HG03045 (cell line): ENCODE measurements around the gene CYB5R2.

ENCODE experiments used
- ATAC-seq: cut with Tn5 transposase; IDR thresholded peaks from one replicate; pipeline ENCODE4 v1.9.1; 2021; ENCODE audit warnings: mild to moderate bottlenecking, moderate library complexity; ENCODE audit not compliant: unreplicated experiment

Gene CYB5R2

DNA sequence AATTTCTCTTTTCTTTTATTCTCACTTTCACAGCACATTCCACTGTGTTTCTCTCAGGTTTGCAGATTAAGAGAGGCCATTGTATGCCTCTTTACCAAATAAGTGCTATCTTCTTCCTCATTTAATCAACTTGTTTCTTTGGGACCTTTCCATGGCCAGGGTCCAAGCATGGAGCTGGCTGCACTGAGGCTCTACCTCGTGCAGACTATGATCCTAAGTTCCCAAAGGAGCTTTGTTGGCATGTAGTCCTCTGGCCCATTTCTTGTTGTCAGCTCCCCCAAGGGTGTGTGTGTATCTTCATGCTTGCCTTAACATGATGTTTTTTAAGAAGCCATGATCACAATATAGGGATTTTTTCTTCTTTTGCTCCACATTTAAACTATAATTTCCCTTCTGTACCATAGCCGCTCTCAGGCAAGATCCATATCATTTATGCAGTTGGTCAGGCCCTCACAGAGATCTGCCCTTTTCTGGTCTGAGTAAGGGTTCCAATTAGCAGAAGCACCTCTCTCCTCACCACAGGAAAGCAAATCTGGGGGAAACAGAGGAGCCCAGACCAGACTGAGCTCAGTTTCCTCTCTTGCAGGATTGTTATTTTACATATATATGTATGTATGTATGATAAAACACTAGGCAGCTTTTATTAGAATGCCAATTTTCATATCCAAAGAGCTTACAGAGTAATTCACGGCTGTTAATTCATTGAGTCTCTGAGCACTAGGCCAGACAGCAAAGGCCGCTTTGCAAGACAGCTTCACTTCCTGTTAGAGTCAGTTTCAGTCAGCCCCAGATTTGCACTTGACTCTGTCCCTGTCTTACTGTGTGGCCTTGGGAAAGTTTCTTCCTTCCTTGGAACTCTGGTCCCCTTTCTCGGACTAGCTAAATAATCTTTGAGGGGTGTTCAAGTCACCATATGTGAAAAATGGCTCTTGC lies 34.3 kb downstream of the CYB5R2 start:
- ATAC-seq, result no peak

DNA sequence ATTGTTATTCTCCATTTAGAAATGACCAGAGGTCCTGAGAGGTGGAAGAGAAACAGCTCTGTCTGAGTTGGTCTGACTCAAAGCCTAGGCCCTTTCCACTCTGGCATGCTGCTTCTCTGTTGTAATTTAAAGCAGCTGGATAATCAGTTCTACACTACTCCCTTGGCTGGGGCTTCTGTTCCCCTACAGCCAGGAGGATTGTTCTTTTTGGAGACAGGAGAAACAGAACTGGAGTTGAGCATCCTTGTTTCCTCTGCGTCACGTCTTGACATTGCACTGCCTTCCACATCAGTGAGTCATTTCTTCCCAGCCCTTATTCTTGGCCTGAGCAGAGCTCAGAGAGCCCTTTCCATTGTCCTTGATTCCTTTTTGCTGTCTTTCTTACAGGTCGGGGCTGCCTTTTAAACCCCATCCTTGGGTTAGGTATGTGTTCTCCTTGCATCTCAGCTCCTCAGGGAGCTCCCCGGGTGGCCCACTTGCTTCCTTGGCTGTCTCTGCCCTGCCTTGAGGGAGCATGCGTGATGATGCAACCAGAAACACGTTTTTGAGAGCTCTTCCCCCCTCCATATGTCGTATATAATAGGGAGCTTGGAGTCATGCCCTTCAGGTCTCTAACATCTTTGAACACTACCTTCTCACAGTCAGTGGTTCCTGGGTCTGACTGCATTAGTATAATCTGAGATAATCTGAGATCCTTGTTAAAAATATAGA lies 35.7 kb downstream of the CYB5R2 start:
- ATAC-seq, result no peak

DNA sequence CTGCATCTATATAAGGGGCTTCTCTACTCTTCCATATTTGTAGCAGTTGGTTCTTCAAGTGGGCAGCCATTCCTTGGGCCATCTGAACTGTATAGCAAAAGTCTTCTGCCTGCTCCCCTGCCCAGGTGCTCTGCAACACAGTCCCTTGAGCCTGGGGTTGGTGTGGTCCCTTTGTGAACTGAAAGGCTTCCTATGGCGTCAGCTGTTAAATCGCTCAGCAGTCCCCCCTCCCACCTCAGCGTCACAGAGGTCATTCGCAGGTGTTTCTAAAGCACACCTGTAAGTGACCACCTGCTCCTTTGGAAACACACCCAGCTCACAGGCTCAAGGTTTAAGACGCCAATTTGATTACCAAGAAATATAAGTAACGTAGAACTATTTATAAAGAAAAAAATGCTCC lies 37.0 kb downstream of the CYB5R2 start:
- no peak for ATAC-seq

DNA sequence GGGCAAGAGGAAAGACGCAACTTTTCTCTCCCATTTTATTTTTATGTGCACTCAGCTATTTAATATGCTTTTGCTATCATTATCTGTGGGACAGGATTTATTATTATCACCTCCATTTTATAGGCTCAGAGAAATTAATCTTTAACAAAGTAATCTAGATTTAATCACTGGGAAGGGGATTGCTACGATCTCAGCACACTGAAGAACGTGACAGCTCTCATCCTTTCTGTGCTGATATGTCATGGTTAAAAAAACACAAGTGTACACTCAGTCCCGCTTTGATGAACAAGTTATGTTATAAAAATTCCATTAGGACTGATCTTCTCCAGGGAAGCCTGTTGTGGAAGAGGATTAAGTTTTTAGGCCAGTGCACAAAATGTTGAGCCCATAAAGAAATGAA lies 37.6 kb downstream of the CYB5R2 start:
- no peak for ATAC-seq

DNA sequence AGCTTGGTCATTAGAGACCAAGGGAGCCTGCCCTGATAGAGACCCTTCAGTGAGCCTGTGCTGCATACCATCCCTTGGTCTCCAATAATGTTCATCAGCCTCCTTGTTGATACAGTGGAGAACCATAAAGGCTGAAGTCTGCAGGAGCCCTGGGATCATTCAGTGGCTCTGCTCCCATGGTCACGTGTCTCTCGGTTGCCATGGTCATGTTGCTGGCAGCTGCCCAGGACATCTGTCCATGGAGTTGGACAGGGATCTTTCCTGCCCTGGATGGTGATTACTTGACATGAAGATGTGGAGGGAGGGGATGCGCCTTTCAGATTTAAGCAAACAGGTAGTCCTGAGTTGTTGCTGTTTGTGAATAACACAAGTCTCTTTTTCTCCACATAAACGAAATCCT lies 38.2 kb downstream of the CYB5R2 start:
- ATAC-seq, result no peak

DNA sequence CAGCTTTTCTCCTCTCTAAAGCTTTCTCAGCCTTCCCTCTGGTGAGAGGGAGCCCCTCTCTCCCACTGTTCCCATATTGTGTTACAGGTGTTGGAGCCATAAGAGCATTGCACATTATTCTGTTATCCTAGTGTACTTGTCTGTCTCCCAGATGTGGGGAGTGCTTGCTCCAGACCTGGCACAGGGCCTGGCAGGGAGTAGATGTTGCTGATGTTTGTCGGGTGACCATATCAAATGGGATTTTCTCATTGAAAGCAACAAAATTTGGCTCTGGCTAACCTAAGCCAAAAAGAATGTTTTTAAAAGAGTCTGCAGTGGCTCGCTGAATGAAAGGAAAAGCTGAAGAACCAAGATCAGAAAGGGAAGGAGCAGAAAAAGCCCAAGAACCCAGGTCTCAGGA lies 41.1 kb downstream of the CYB5R2 start:
- ATAC-seq, result no peak

DNA sequence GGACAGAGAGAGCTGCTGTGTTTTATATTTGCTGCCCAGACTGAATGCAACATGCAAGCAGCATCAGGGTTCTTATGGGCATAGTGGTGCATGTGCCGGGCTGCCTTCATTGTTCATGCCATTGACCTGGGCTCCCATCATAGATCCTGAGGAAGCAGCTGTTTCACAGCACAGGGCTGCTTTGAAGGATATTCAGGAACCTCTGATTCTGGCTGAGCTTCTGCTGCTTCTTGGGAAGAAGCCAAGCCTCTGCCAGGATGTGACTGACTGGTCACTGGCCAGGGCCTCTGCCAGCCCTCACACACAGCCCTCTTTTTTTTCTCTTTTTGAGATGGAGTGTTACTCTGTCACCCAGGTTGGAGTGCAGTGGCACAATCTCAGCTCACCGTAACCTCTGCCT lies 43.3 kb downstream of the CYB5R2 start:
- no peak for ATAC-seq

DNA sequence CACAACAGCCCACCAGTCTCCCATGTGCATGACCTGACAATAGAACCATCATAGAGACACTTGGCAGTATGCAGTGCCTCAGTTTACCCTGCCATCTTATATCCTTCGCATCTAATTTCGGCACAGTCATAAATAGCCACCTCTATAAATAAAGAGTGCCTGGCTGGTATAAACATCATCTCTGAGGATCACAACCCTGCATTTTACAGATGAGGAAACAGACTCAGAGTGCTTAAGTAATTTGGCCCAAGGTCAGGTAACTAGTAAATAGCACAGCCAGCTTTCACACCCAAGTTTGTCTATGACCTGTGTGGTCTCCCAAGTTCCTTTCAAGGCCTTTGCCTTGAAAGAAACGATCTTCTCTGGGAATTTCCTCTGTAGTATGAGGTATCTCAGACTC lies 44.6 kb downstream of the CYB5R2 start:
- no peak for ATAC-seq

DNA sequence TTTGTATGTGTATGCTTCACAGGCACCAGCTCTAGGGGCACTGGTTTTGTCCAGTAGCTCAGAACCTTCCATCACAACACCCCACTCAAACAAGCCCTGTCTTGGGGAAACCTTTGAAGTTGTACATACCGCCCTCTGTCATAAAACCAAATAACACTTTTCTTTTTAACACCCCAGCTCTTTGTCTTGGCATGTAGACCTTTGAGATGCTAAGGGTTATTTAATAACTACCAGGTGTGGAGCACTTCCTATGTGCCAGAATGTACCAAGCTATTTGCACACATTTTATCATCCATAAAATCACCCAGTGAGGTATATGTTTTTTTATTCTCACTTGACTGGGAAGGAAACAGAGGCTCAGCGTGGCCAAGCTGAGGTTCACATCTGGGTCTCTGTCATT lies 50.6 kb downstream of the CYB5R2 start:
- no peak for ATAC-seq

DNA sequence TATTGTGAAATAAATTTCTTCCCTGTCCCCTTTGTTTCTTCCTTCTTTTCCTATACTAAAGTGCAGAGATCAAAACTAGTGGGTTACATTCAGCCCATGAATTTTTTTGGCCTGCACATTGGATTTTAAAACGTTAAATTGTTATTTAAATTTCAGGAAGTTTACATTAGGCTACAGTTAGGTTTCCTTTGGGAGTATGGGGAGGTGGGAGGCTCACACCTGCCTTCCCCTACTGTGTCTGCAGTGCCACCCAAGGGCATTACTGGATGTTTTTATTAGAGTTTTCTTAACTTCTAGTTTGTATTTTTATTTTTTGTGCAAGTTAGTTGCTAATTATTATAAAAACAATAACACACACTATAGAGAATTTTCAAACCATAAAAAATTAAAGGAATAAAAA lies 51.7 kb downstream of the CYB5R2 start:
- no peak for ATAC-seq

DNA sequence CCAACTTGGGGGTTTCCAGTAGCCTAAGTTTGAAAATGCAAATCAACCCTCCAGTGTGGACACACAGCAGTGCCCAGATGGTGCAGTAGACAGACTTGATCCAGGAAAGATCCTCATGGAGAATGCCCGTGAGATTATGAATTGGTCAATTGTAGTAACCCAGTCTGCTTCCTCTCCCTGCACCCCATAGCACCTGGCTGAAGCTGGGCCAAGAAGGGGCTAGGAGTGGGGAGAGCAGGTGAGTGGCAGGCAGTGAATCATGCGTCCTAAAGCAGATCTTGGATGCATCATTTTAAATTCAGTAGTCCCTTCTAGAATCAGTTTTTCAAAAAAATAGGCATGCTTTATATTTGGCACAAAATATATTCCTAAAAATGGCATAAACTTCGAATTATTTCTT lies 52.2 kb downstream of the CYB5R2 start:
- no peak for ATAC-seq

DNA sequence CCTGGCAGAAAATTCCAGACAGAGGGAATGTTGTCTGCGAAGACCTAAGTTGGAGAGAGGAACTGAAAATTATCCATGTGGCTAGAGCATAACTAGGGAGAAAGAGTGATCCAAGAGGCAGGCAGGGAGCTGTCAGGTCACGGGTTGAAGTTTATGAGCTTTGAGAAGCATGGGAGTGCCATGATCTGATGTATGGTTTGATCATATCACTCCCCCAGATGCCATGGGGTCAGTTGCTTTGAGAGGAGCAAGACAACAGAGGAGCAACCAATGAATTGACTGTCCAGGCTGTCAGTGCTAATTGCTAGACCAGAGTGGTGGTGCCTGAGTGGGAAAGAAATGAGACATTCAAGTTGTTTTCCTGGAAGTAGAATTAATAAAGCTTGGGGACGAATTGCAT lies 54.0 kb downstream of the CYB5R2 start:
- ATAC-seq, result no peak

DNA sequence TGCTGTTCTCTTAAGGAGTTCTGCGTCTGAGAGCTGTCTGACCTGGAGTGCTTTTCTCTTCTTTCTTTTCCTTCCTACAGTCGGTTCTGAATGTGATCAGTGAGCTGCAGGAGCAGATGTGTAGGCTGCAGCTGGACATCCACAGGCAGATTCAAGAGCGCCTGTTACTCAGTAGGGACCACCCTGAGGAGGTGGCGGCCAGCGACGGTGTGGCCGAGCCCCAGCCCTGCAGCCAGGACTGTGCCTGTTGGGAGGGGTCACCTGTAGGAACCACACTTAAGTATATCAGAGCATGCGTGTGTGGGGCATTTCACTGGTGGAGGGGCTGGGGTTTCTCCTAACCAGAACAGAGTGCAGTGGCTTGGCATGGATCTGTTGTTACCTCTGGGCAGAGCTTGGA lies 56.3 kb downstream of the CYB5R2 start:
- no peak for ATAC-seq
